ENCODE measurements around the gene FOXL2NB. TPM values are rescaled to one million over a fixed set of nuclear protein-coding genes. Genes with fewer than 3 reads are reported as not detected.

Gene FOXL2NB
- total RNA-seq, 1 donor from 2014 or later, result not detected

DNA sequence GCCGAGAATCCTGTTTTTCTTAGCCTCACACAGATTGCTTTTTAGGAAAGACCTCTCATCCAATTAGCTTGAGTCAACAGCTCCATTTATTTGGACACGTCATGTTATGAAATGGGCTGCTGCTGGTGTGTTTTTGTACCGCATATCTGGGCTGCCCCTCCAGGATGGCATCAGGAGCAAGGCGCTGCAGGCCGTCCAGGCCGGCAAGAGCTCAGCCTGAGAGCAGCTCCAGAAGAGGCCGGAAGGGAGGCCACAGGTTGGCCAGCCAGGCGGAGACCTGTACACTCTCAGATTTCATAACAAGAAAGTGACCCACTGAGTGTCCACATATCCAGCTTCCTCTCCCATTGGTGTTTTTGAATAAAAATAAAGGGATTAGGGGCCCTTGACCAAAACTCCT is 28.3 kb downstream of the FOXL2NB start:
- TF ChIP-seq, protein P1, sequence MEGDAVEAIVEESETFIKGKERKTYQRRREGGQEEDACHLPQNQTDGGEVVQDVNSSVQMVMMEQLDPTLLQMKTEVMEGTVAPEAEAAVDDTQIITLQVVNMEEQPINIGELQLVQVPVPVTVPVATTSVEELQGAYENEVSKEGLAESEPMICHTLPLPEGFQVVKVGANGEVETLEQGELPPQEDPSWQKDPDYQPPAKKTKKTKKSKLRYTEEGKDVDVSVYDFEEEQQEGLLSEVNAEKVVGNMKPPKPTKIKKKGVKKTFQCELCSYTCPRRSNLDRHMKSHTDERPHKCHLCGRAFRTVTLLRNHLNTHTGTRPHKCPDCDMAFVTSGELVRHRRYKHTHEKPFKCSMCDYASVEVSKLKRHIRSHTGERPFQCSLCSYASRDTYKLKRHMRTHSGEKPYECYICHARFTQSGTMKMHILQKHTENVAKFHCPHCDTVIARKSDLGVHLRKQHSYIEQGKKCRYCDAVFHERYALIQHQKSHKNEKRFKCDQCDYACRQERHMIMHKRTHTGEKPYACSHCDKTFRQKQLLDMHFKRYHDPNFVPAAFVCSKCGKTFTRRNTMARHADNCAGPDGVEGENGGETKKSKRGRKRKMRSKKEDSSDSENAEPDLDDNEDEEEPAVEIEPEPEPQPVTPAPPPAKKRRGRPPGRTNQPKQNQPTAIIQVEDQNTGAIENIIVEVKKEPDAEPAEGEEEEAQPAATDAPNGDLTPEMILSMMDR (IDR thresholded peaks at IDR 0.05), result no peak
- H3K36me3 Mint-ChIP-seq (ENCODE audit: low read depth), result no peaks in the 10 kb centered on the region
- ChIA-PET CTCF (no interaction called here), POLR2A (no interaction called here)
- DNase-seq (no peak), ATAC-seq (ENCODE audit: low read depth) (no peak)
- H3K27ac Mint-ChIP-seq, result no peak overlapping the region
- H3K9me3 Mint-ChIP-seq, result no peaks in the 10 kb centered on the region
- H3K27me3 Mint-ChIP-seq, result peaks cover 7% of the 10 kb centered on the region
- intact Hi-C loops (cut with micrococcal nuclease), result no loop called here
- H3K4me3 Mint-ChIP-seq, result no peak overlapping the region
- H3K4me1 Mint-ChIP-seq, result no peaks in the 10 kb centered on the region

DNA sequence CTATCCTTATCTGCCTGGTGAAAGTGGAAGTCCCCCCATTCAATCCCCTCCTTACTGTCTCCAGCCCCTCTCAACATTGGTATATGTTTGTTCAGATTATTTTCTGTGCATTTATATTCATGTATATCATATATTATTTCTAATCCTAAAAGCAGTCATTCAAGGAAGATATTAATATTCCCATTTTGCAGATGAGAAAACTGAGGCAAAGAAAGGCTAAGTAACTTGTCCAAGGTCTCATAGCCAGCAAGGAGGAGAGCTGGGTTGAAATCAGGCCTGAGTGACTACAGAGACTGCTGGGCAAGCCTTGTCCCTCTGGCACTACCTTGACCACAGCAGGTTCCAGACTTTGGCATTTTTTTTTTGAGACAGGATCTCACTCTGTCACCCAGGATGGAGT is 29.0 kb downstream of the FOXL2NB start:
- no peak overlapping the region for H3K4me3 Mint-ChIP-seq
- H3K9me3 Mint-ChIP-seq, result no peaks in the 10 kb centered on the region
- H3K27me3 Mint-ChIP-seq, result peaks cover 6% of the 10 kb centered on the region
- no peak for ATAC-seq (ENCODE audit: low read depth)
- ChIA-PET CTCF (no interaction called here), POLR2A (no interaction called here)
- TF ChIP-seq, protein P1 (IDR thresholded peaks at IDR 0.05), result no peak
- no peak overlapping the region for H3K27ac Mint-ChIP-seq
- intact Hi-C loops (cut with micrococcal nuclease), result no loop called here
- no peaks in the 10 kb centered on the region for H3K4me1 Mint-ChIP-seq
- no peaks in the 10 kb centered on the region for H3K36me3 Mint-ChIP-seq (ENCODE audit: low read depth)
- no peak for DNase-seq

DNA sequence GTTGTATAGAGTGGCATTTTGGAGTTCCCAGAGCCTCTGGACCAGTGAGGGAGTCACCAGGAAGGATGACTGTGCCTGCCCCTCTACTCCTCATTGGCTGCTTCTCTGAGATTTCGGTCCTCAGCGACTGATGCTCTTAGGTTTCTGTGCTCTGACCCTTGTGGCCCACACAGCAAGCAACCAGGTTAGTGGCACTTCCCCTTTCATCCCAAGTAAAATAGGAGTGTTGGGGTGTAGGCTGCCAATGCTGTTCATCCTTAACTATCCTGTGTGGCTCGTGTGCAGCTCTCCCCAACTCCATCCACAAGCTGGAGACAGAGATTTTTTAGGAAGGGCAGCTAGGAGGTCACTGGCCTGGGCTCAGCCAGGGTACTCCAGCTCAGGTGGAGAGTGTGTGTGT is 37.8 kb downstream of the FOXL2NB start:
- Mint-ChIP-seq H3K9me3 (no peaks in the 10 kb centered on the region), H3K4me1 (no peaks in the 10 kb centered on the region), H3K27ac (no peak overlapping the region), H3K36me3 (ENCODE audit: low read depth) (no peaks in the 10 kb centered on the region), H3K27me3 (peaks cover 2% of the 10 kb centered on the region), H3K4me3 (no peak overlapping the region)
- intact Hi-C loops (cut with micrococcal nuclease), result no loop called here
- POLR2A ChIA-PET, result no interaction called here
- ATAC-seq (ENCODE audit: low read depth), result no peak
- TF ChIP-seq, protein P1 (IDR thresholded peaks at IDR 0.05), result no peak
- no peak for DNase-seq
- CTCF ChIA-PET, result no interaction called here

DNA sequence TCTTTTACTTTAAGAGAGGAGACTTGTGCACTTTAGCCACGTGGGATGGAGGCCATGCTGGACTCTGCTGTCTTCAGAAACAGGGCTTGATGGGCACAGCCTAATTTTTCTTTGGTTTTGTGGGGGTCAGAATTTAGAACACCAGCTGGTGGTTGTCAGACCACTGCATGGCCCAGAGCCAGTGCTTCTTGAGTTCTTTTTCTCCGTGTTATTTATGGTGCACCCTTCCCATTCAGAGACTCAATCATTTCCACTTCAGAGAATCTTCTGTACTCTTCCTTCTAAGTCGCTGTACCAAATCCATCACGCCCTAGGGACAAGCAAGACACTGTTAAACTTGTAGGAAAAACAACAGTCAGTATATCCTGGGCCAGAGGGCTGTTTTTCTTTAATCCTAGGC is 38.9 kb downstream of the FOXL2NB start:
- intact Hi-C loops (cut with micrococcal nuclease), result no loop called here
- Mint-ChIP-seq H3K27ac (no peak overlapping the region), H3K4me3 (no peak overlapping the region), H3K27me3 (peaks cover 2% of the 10 kb centered on the region), H3K36me3 (ENCODE audit: low read depth) (no peaks in the 10 kb centered on the region), H3K4me1 (no peaks in the 10 kb centered on the region), H3K9me3 (no peaks in the 10 kb centered on the region)
- no peak for DNase-seq
- no peak for ATAC-seq (ENCODE audit: low read depth)
- TF ChIP-seq, protein P1 (IDR thresholded peaks at IDR 0.05), result no peak
- CTCF ChIA-PET, result no interaction called here
- POLR2A ChIA-PET, result no interaction called here

DNA sequence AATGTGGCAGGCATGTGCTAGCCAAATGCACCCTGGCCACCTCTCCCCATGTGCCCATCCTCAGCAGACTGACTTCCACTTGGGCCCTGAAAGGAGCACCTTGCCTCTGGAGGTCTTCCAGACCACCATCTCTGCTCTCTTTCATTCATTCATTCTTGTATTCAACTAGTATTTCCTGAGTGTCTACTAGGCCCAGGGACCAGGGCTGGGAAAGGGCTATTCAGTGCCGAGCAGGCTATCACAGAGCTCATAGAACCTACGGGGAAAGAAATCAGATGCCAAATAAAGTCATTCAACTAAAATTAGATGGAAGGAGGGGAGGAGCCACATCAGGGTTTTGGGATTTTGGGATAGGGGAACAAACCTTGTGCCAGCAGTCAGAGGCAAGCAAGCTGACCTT is 40.2 kb downstream of the FOXL2NB start:
- TF ChIP-seq, protein P1 (IDR thresholded peaks at IDR 0.05), result no peak
- CTCF ChIA-PET, result no interaction called here
- no peak for DNase-seq
- H3K9me3 Mint-ChIP-seq, result no peaks in the 10 kb centered on the region
- no peak overlapping the region for H3K4me3 Mint-ChIP-seq
- H3K4me1 Mint-ChIP-seq, result no peaks in the 10 kb centered on the region
- intact Hi-C loops (cut with micrococcal nuclease), result no loop called here
- POLR2A ChIA-PET, result interaction anchor here (0.6 kb wide), 1 partner anchor 268 kb away, joined by 4 read pairs; no protein-coding TSS in a partner anchor
- no peaks in the 10 kb centered on the region for H3K36me3 Mint-ChIP-seq (ENCODE audit: low read depth)
- peaks cover 2% of the 10 kb centered on the region for H3K27me3 Mint-ChIP-seq
- no peak overlapping the region for H3K27ac Mint-ChIP-seq
- no peak for ATAC-seq (ENCODE audit: low read depth)

All from activated B cell treated with CpG ODN at 0.5 μM for 24 hours (primary cell).